HG03135 (cell line): ENCODE results near the gene PHF12.

Experiments
- ATAC-seq: cut with Tn5 transposase; IDR thresholded peaks from one replicate; pipeline ENCODE4 v1.9.1; 2021; ENCODE audit warnings: mild to moderate bottlenecking, moderate library complexity; ENCODE audit not compliant: unreplicated experiment

Gene PHF12

DNA sequence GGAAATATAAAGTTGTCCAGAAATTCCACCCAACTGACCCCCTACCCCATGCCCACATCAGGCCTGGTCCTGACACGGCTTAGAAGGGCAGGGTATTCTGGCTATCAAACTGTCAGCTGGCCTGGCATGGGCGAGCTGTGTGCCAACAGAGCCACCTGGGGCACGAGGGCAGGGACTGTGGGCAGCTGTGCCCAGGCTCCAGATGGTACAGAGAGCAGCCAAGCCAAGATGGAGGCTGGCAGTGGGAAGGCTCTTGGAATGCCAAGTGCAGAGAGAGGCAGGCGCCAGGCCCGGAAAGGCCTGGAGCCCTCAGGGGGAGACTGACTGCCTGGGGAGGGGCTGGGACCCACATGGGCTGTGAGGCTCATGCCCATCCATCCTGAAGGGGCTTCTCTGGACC, 24.3 kb upstream of the PHF12 start:
- no peak for ATAC-seq

DNA sequence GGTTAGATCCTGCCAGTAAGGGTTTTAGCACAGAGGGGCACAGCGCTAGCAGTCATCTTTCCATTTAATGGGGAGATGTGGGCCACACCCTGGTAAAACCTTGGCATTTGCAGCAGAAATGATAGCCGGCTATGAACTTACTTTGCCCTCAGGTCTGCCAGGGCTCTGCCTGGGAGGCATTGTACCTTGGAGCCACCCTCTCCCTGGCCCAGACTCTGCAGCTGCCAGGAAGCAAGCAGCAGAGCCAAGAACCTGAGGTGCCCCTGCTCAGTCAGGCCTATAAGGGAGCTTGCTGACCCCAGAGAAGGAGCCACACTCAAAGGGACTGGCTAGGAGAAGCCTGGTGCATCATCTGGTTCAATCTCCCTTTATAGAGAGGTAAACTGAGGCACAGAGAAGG, 23.7 kb upstream of the PHF12 start:
- no peak for ATAC-seq

DNA sequence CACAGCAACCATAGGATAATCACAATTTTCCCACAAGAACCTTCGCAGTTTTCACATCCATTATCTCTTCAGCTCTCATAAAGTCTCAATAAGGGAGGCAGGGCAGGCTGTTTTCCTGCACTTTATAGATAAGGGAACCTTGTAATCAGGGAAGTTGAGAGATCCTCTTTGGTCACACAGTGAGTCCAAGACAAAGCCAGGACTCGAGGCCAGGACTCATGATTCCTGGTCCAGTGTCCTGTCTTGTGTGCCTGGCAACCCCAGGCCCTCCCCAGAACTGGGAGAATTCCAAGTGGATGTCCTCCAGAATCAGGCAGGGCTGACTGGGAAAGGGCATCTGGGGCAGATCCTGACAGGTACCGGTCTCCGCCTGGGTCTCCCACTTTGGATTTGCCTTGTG, 23.1 kb upstream of the PHF12 start:
- no peak for ATAC-seq

DNA sequence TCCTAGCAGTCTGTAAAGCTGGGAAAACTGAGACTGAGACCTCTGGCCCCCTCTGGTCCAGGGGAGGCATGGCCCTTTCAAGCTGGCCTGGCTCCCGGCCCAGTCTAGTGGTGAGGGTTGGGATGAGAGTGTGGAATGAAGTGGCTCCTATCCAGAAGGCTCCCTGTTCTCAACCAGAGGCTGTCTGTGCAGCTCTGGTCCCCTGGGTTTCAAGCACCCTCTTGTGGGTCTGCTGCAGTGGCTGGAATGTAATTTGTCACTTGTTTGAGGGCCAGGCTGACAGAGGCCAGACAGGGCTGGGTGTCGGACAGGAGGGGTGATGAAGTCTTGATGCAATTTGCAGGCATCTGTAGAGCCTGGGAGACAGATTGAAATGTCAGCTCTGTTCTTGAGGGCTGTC, 22.1 kb upstream of the PHF12 start:
- ATAC-seq: no peak

DNA sequence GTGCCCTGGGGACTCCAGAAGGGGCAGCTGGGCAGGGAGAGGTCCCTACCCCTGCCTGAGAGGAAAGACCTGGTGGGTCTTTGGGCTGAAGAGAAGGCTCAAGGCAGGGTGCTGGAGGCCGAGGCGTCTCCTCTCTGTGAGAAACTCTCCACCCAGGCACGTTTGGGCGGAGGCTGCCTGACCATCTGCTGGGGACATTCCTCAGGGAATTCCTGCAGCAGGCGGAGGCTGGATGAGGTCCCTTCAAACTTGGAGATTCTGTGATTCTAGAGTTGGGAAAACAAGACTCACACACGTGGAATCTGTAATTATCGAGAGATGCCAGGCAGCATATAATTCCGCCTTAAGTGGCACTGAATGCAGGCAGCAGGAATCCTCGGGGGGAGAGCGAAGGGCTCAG, 21.1 kb upstream of the PHF12 start:
- ATAC-seq: no peak

DNA sequence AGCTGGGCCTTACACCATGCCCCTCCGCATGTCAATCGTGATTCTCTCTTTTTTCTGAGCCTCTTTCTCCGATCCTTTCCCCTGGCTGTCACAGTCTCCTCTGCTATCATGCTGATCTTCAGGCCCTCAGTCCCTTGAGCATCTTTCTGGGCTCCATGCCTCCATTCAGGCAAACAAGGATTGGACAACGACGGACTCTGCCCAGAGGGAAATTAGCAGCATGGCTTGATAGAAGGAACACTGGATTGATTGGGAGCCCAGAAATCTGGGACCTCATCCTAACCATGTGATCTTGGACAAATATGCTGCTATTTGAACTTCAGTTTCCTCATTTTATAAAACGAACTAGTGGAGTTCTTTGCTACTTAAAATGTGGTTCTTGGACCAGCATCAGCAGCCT, 19.6 kb upstream of the PHF12 start:
- ATAC-seq: no peak

DNA sequence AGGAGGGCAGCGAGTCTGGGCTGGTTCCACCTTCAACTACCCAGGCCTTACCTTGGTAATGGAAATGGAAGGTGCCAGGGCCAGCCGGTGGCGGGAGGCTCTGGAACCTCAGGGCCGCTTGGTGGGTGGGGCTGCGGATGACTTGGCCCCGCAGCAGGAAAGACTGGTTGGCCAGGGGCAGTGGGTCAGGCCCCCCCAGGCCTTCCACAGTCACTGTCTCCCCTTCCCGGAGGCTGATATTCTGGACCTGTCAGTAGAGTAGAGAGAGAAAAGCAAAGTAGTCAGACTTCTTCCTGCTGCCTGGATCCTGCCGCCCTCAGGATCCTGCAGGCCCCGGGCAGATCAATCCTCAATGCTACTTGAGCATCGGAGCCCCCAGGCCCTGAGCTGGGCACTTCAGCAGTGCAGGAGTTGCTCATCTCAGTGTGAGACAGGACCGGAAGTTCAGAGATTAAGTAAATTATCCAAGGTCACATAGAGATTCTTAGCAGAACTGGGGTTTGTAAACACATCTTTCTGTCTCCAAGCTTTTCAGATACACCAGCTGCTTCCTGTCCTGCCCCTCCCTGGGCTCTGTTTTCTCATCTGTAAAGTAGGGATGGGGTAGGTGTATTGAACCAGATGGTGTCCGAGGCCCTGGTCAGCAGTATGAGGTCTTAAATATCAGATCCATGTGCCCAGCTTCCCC, 18.5 kb upstream of the PHF12 start:
- no peak for ATAC-seq

DNA sequence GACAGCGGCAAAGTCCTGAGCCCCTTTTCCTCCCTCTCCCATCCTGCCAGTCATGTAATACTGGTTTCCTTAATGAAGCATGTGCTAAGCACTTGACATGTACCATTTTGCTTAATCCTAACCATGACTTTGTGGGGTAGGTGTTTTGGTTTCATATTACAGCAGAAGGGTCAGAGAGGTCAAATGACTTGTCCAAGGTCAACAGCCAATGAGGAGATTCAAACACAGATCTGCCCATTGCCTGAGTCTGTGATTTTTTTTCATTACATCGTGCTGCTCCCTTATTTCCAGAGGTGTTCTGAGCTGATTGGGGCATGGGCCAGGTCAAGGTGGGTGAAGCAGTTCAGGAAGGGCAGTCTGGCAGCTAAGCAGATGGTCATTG, 17.6 kb upstream of the PHF12 start:
- ATAC-seq: no peak

DNA sequence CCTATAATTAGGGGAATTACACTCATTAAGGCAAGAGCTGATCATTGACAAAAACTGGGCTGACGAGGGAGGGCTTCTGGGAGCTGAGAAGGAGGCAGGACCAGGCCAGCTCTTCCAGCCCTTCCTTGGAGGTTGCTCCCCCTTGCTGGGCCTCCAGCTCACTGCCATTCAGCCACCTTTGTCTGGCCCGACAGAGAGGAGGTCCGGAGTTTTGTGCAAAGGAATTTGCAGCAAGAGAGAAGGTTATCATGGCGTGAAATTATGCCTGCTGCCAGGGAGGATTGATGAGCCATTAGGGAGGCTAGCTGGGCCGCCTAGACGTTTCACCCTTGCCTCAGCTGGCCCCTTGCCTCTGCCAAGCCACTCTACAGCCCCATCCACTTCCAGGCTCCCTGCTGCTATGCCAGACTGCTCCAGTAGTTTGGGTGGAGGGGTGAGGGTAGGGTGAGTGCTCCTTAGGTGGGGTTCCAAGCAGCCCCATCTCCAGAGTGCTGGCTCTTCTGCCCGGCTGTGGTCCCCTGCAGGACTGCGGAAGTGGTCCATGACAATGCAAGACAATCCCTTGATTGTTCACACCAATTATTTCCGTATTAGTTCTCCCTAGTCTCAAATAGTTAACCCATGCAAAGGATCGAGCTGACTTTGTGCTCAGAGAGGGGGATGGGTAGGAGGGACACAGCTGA, 17.1 kb upstream of the PHF12 start:
- no peak for ATAC-seq

DNA sequence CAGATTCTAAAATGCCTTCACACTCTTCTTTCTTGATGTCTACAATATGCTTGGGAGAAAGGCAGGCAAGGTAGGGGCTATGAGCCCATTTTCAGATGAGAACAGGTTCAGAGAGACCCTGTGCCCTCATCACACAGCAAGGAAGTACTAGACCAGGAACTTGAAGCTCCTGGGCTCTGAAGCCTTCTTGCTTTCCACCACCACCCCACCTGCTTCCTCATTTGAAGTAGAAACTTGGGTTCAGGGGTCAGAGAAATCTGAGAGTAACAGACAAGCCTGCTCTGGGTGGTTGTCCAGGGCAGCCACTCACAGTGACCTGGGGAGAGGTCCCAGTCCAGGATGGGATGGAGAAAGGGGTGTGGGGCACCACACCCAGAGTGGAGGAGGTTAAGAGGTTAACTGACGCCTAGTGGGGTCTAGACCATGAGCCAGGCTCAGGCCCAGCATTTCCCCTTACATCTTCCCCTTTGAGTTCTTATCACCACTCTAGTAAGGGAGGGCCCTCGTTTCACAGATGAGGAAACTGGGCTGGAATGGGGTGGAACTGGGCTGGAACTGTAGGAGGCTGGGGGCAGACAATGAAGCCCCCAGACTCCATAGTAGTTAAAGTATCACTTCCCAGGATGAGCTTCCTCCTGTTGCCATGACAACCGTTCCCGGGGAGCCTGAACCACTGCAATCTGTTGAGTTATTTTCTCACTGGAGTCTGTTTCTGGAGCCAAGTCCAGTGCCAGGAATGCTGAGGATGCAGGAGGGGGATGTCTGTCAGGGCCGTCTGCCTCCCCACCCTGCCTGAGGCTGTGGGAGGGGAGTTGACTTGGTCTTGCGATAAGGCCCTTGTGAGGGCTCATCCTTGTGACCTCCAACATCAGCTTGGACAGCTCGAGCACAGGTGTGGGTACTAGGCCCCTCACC, 16.2 kb upstream of the PHF12 start:
- no peak for ATAC-seq

DNA sequence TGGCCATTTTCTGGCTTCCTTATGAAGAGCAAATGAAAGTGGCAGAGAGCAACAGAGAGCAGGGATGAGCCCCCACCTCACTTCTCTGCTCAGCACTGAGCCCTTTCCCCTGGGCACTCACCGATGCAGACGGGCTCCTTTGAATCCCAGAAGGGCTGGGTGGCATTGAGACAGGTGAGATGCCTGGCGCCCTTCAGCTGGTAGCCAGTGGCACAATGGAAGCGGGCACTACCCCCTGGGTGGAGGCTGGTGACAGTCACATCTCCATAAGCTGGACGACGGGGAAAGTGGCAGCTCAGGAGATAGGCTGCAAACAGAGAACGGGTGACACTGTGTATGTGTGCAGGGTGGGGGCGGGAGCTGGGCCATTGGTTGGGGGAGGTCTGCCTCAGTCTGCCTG, 12.5 kb upstream of the PHF12 start:
- ATAC-seq: no peak

DNA sequence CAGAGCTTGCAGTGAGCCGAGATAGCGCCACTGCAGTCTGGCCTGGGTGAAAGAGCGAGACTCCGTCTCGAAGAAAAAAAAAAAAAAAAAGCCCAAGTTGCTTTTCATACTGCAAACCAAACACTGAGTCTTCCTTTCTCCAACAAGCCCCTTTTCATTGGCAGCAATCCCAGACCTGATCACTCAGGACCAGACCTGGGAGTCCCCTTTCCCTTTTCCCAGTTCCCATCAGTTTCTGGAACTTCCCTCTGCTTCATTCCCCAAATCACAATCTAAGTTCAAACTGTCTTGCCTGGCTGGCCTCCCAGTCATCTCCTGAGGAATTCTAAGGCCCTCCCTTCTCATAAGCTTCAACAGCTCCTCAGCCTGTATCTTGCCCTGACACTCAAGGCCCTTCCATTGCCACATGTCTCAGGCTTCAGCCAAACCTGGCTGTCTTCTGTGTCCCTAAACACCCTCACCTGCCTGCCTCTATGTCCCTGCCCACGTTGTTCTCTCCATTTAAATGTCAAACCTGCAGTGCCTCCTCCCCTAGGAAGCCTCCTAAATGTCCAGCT, 11.8 kb upstream of the PHF12 start:
- ATAC-seq: no peak

DNA sequence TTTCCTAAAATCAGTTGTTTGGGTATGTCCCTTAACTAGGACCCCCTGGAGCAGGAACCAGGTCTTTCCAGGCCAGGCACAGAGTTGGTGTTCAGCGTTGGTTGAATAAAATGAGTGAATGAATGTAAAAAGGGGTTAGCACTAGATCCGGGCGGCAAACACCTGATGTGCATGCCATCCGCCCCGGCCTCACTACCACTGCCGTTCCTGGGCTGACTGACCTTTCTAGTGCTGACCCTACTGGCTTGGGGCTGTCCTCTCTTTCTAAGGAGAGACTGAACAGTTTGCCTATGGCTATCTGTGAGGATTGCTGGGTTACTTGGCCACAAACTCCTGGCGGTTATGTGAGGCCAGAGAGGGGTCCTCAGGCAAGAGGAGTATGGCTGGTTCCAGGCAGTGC, 10.1 kb upstream of the PHF12 start:
- no peak for ATAC-seq

DNA sequence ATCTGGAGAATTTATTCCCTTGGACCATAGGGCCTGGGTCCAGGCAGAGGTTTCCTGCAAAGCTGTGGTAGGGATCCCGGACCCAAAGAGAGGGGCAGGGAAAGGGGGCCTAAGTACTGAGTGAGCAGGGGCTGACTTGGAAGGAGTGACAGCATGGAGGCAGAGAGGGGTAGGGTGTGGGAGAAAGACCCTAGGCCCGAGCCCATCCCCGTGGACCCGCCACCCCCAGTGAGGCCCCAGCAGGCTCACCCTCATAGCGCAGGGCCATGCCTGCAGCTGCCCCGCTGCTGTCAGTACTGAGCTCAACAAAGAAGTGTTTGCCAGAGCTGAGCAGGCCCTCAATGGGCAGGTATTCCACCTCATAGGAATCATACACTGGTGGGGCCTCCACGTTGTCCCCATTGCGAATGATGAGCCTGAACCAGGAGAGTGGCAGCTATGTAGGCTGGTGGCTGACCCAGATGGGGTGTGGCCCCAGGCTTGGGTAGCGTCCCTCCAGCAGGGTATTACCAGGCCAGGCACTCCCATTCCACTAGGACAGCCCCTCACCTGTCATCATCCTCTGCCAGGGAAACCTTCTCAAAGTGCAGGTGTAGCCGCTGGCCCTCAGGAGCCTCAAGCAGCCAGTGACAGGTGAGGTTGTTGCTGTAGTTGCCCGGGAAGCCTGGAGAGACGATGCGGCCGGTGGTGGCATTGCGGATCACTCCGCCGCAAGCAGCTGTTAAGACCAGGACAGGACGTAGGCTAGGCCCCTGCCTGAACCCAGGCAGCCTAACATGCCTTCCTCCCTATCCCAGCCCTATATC, 9.1 kb upstream of the PHF12 start:
- ATAC-seq: no peak

DNA sequence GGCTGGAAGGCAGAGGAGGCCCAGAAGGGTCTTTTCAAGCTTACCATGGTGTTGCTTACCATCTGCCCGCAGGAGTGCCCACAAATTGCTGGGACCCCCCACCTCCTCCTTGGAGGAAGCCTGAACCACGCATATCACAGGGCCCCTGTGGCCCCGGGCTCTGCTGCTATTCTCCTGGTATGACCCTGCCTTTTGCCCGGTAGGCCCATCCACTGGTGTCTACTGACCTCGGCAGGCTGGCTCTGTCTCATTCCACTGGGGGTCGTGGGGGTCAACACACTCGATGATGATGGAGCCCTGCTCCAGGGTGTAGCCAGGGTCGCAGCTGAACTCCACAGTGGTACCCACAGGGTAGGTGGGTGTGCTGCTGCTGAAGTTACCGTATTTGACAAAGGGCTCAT, 8.2 kb upstream of the PHF12 start:
- no peak for ATAC-seq

DNA sequence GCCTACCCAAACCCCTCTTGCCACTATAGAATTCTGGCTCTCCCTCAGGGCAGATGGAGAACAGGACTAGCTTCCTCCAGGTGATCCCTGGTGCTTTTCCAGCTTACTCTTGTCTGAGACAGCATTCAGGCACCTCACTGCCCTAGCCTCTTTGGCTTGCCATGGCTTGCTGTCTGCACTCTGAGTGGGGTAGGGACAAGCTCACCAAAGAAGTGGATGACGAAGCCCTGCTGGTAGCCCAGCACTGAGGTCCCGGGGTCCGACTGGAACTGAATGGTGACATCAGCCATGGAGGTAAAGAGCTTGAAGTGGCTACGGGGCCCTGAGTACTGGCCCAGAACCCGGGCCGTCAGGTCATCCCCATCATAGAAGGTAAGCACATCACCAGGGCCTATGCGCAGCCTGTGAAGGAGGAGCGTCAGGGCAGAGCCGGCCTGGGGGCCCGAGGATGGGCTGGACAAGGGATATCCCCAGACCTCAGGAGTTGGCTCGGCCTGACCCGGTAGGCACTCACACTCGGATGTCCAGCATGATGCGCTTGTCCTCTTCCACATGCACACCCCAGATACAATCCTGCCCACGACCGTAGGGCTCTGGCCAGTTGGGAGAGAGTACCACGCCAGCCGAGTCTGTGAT, 7.6 kb upstream of the PHF12 start:
- no peak for ATAC-seq

DNA sequence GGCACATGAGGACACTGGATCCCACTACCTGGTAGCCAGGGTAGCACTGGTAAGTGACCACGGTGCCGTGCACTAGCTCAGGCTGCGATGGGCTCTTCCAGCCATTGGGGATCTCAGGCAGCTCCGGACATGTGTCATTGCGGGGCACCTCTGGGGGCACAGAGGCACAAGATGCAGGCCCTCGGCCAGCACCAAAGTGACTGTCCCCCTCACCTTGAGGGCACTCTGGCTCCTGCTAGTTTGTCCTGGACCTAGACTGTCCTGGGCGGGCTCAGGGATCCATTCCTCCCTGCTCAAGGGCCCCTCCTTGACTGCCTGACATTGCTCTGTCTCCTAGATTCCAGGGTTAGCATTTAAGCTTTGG, 6.7 kb upstream of the PHF12 start:
- ATAC-seq: no peak

DNA sequence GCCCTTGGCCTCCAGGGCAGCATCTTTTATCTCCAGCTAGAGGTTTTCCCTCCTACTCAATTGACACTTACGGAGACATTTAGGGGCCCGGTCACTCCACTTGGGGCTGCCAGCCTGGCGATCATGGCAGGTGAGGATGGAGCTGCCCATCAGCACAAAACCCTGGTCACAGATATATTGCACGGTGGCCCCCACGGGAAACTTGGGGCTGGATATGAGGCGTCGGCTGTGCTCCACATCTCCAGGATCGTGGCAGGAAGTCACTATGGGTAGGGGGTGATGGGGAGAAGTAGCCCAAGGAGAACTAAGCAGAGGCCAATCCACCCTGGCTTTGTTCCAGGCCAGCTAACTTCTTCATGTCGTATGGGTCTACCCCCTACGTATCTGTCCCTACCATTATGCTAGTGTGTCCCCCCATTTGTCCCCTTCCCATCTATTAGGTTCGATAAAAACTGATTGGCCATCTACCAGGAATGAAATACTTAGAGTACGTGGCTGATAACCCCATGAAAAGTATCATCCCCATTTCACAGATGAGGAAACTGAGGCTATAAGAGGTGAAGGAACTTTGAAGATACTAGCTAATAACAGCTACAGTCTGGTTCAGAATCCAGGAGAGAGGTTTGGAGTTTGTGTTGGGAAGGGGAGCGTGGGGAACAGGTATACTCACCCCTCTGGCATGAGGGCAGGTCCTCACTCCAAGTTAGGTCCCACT, 6.1 kb upstream of the PHF12 start:
- ATAC-seq: no peak

DNA sequence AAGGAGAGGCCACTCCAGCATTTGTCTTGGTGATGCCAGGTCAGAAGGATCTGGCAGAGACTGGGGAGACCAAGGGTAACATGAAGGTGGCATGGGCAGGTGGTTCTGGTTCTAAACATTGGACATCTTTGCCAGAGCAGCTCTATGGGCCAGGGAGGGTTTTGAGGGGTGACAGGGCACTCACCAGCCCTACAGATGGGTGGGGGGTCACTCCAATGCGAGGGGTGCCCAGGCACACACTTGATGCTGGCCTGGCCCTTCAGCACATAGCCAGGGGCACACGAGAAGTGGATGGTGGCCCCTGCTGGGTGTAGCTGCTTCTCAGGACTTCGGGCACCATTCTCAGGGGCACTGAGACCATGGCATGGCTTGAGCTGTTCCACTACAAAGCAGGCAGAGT, 5.5 kb upstream of the PHF12 start:
- ATAC-seq: no peak

DNA sequence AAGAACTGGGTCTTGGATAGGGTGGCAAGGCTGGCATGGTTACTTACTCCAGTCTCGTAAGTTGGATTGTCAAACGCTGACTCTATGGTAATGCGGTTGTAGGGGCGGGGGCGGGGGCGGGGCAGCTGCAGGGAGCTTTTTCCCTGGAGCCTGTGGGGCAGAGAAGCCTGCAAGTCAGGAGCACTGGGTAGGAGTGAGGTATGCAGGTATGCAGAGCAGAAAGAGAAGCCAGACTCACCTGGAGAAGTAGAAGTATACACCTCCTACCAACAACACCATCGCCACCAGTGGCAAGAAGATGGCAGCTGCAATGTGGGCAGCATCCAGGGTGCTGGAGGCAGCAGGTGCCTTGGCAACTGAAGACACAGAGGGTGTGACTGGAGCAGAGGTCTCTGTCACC, 4.8 kb upstream of the PHF12 start:
- no peak for ATAC-seq
